K562 (cell line): Measurements from ENCODE around the gene RIIAD1.

Source experiments
- HNRNPUL1 ChIP-seq: fragments of 200-400 bp; formaldehyde crosslinking; IDR thresholded peaks from 2 replicates; pipeline ENCODE4 v1.6.1; 2017; ENCODE audit warnings: low read length
- ZBTB7A ChIP-seq: IDR thresholded peaks from 2 replicates; pipeline ENCODE4 v1.6.1; 2011; ENCODE audit warnings: low read depth, mild to moderate bottlenecking, low read length, moderate library complexity, borderline replicate concordance; ENCODE audit not compliant: control insufficient read depth
- ZNF384 ChIP-seq: IDR thresholded peaks from 2 replicates; pipeline ENCODE4 v1.6.1; 2012; ENCODE audit warnings: low read depth, low read length, improper control_type of control experiment
- TF ChIP-seq, protein P1 (sequence below), 2 experiments: fragments of 200-800 bp in 1 of 2; sonication (Bioruptor generic) in 1 of 2; sonication (generic) in 1 of 2; formaldehyde crosslinking in 1 of 2; IDR thresholded peaks in 1 of 2; conservative IDR thresholded peaks in 1 of 2; 2 replicates each; pipeline versions ENCODE4 v1.5.0 to v1.6.1; 2016 to 2020; ENCODE audit warnings: missing compliant biosample characterization in 1 of 2, missing genetic modification characterization in 1 of 2, missing genetic modification reagents in 1 of 2
- TF ChIP-seq, protein P2 (sequence below), 3 experiments: IDR thresholded peaks in 2 of 3; conservative IDR thresholded peaks in 1 of 3; 2 replicates each; pipeline ENCODE4 v1.5.1; 2011 to 2012; ENCODE audit warnings: low read length in 3 of 3, mild to moderate bottlenecking in 3 of 3, control low read depth in 2 of 3, improper control_type of control experiment in 1 of 3, inconsistent platforms in 1 of 3, low read depth in 1 of 3, mixed read lengths in 1 of 3, moderate library complexity in 1 of 3; ENCODE audit not compliant: insufficient read depth in 2 of 3

DNA sequence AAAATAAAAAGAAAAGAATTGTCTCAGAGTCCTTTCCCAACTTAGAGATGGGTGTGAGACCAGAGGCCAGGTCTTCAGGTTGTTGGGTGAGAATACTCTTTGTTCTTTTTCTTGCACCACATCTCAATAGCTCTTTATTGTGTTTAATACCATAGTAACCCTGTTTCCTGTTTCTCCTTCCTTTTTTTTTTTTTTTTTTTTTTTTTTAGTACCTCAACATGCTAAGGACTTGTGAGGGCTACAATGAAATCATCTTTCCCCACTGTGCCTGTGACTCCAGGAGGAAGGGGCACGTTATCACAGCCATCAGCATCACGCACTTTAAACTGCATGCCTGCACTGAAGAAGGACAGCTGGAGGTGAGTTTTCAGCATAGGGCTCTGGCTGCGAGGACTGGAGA lies 29.1 kb upstream of the RIIAD1 start:
- TF ChIP-seq HNRNPUL1 = no peak
- TF ChIP-seq ZNF384 = no peak
- TF ChIP-seq ZBTB7A = no peak
- TF ChIP-seq, protein P1, sequence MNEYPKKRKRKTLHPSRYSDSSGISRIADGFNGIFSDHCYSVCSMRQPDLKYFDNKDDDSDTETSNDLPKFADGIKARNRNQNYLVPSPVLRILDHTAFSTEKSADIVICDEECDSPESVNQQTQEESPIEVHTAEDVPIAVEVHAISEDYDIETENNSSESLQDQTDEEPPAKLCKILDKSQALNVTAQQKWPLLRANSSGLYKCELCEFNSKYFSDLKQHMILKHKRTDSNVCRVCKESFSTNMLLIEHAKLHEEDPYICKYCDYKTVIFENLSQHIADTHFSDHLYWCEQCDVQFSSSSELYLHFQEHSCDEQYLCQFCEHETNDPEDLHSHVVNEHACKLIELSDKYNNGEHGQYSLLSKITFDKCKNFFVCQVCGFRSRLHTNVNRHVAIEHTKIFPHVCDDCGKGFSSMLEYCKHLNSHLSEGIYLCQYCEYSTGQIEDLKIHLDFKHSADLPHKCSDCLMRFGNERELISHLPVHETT (CRISPR knock-in tag; conservative IDR thresholded peaks at IDR 0.05 in 1 of 2, IDR thresholded peaks at IDR 0.05 in 1 of 2) = no peak
- TF ChIP-seq, protein P2, sequence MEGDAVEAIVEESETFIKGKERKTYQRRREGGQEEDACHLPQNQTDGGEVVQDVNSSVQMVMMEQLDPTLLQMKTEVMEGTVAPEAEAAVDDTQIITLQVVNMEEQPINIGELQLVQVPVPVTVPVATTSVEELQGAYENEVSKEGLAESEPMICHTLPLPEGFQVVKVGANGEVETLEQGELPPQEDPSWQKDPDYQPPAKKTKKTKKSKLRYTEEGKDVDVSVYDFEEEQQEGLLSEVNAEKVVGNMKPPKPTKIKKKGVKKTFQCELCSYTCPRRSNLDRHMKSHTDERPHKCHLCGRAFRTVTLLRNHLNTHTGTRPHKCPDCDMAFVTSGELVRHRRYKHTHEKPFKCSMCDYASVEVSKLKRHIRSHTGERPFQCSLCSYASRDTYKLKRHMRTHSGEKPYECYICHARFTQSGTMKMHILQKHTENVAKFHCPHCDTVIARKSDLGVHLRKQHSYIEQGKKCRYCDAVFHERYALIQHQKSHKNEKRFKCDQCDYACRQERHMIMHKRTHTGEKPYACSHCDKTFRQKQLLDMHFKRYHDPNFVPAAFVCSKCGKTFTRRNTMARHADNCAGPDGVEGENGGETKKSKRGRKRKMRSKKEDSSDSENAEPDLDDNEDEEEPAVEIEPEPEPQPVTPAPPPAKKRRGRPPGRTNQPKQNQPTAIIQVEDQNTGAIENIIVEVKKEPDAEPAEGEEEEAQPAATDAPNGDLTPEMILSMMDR (IDR thresholded peaks at IDR 0.05 in 2 of 3, conservative IDR thresholded peaks at IDR 0.05 in 1 of 3; ENCODE audit: insufficient read depth in 2 of 3, low read depth in 1 of 3, low read length in 3 of 3) = no peak
